H1 (cell line): ENCODE measurements around the gene ZFAND3. TPM values are rescaled to one million over a fixed set of nuclear protein-coding genes. Genes with fewer than 3 reads are reported as not detected.

Experiments used
- CTBP2 ChIP-seq: IDR thresholded peaks from 2 replicates; pipeline ENCODE4 v1.7.0; 2011; ENCODE audit warnings: borderline replicate concordance, mild to moderate bottlenecking, moderate library complexity, mixed read lengths, low read length; ENCODE audit not compliant: insufficient read depth, insufficient read length
- CTCF ChIP-seq, 3 experiments: IDR thresholded peaks; 1 replicate in 2 of 3; 2 replicates in 1 of 3; pipeline versions ENCODE4 v1.5.1 to v1.6.1; 2011; ENCODE audit warnings: low read length in 3 of 3, mild to moderate bottlenecking in 3 of 3, inconsistent platforms in 2 of 3, low read depth in 1 of 3, moderate library complexity in 1 of 3; ENCODE audit not compliant: insufficient read depth in 1 of 3; ENCODE audit errors: control extremely low read depth in 1 of 3
- KDM5A ChIP-seq: fragments of 200-600 bp; IDR thresholded peaks from 2 replicates; pipeline ENCODE4 v1.7.1; 2012; ENCODE audit warnings: mild to moderate bottlenecking, low read length, inconsistent platforms, mixed read lengths
- SRF ChIP-seq: IDR thresholded peaks from 2 replicates; pipeline ENCODE4 v1.6.1; 2011; ENCODE audit warnings: mild to moderate bottlenecking, low read depth, low read length, moderate library complexity
- TAF7 ChIP-seq: optimal IDR thresholded peaks from 2 replicates; pipeline ENCODE3; 2011; ENCODE audit warnings: low read depth, mild to moderate bottlenecking, inconsistent platforms, low read length, moderate library complexity, borderline replicate concordance
- TBP ChIP-seq: IDR thresholded peaks from 2 replicates; pipeline ENCODE4 v1.6.1; 2011; ENCODE audit warnings: low read depth, low read length, improper control_type of control experiment
- polyA plus RNA-seq, 7 experiments: library from polyadenylated mRNA; depleted of rRNA in 3 of 7; stranded (reverse) in 5 of 7; unstranded in 2 of 7; fragments of >200 nt in 5 of 7; fragments of 200-250 nt in 2 of 7; gene quantifications; 1 replicate in 5 of 7; 2 replicates in 1 of 7; 4 replicates in 1 of 7; pipeline versions ENCODE4 v1.2.1 to v1.2.3, GENCODE V29; 2011 to 2013; ENCODE audit warnings: missing spikeins in 2 of 7, mixed read lengths in 2 of 7
- total RNA-seq: library from RNA; stranded (reverse); fragmentation: NEBNext Ultra II Directional; extraction: Animal tissue kit (Norgen Biotek cat#: 25700); gene quantifications from 2 replicates; pipeline ENCODE4 v1.2.1, GENCODE V29; 2021

Gene ZFAND3
- total and polyA plus RNA-seq, 2 of the 8 experiments (the other 6 are each of a cell fraction or from before 2014, with no cell fraction given): 13.0 to 51.3 TPM

- TF ChIP-seq CTCF (IDR thresholded peaks at IDR 0.05; ENCODE audit: control extremely low read depth in 1 of 3, insufficient read depth in 1 of 3, low read depth in 1 of 3, low read length in 3 of 3) (no peak), SRF (no peak), CTBP2 (no peak), TBP (no peak), KDM5A (no peak), TAF7 (no peak)
Observed at GRCh38 chr6:37916149-37916548, 96.6 kb downstream of the ZFAND3 start (continued).
